NCI-H1436 treated with DMSO at 0.1 percent for 48 hours (cell line): ENCODE results near the gene PINK1.

Source experiments
- DNase-seq: peaks from one replicate; lab custom pipeline; 2025; lab: John Stamatoyannopoulos, UW

The PINK1 gene

DNA sequence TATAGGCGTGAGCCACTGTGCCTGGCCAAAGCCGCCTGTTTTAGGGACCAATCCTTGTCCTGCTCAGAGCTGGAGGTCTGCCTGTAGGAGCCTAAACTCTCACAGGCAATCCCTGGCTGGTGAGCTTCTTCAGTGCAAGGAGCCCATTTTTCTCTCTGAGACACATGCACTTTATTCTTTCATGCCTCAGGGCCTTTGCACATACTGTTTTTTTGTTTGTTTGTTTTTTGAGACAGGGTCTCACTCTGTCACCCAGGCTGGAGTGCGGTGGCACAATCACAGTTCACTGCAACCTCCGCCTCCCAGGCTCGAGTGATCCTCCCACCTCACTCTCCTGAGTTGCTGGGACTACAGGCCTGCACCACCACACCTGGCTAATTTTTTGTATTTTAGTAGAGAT lies 21.6 kb upstream of the PINK1 start:
- no peak for DNase-seq

DNA sequence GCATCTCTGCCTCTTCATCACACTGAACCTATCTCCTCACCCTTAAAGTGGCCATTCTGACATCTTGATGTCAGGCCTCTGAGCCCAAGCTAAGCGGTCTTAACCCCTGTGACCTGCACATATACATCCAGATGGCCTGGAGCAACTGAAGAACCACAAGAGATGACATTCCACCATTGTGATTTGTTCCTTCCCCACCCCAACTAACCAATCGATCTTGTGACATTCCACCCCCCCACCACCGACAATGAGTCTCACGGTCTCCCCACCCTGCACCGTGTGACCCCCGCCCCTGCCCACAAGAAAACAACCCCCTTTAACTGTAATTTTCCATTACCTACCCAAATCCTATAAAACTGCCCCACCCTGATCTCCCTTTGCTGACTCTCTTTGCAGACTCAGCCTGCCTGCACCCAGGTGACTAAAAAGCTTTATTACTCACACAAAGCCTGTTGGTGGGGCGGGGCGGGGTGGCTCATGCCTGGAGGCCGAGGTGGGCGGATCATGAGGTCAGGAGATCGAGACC lies 21.0 kb upstream of the PINK1 start:
- no peak for DNase-seq

DNA sequence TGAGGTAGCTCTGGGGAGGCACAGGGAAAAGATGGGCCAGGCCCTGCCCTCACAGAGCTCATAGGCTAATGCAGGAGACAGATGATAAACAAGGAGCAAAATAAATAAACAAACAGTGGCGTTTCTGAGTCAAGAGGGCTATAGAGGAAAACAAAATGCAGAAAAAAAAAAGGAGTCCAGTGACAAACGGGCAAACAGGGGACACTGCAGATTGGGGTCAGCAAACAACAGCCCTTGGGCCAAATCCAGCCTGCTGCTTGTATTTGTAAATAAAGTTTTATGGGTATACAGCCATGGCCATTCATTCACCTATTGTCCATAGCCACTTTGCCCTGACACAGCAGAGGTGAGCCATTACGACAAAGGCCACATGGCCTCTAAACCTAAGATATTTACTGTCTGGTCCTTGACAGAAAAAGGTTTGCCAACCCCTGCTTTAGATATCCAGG lies 19.1 kb upstream of the PINK1 start:
- no peak for DNase-seq

DNA sequence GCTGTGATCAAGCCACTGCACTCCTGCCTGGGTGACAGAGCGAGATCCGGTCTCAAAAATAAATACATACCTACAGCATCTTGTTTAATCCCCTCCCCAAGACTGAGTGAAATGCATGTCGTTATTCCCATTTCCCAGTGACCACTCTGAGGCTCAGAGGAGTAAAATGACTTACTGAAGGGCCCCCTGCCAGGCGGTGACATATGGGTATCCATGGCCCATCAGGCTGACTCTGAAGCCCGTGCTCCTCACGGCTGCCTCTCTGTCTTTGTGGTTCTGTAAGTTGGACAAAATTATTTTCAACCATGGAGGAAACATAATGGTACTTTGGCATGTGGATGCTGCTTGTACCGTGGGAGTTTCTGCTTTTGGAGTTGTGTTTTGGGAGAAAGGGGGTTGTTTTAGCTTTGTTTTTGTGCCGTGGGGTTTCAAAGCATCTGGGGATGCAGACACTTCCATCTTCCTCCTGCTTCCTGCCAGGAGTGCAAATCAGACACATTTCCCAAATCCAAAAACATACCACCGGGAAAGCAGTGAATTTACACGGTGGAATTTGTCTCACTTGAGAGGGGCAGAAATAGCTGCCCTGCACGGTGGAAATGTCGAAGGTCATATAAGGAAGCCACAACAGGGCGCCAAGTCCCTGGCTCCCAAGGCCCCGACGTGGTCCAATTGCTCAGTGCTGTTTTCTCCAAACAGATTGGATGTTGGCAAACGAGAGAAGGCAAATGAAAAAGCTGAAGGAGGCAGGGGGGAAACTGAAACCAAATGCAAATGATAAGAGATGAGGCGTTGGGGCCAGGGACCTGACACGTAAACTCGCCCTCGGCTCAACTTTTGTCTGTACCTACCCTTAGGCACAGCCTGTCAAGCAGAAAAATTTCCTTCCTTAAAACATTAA lies 17.1 kb upstream of the PINK1 start:
- no peak for DNase-seq

DNA sequence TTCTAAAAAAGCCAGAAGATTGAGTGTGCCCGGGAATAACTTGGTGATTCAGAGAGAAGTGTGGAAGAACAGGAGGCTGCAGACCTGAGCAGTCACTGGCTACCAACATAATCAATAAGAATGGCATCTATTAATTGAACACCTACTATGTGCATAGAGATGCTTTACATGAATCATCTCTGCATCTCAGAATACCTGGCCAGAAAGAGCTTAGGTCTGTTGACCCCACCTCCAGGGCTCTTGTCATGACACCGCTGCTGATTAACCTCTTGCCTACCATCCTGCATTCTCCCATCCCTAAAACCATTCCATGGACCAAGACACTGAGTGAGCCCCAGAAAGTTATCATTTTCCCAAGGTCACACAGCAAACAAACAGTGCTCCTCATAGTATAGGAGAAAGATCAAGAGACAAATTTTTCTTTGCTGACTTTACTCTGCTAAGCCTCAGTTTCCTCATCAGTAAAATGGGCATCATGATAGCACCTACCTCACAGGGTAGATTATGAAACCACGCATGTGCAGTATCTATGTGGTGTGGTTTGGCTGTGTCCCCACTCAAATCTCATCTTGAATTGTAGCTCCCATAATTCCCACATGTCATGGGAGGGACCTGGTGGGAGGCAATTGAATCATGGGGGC lies 16.3 kb upstream of the PINK1 start:
- DNase-seq, result no peak

DNA sequence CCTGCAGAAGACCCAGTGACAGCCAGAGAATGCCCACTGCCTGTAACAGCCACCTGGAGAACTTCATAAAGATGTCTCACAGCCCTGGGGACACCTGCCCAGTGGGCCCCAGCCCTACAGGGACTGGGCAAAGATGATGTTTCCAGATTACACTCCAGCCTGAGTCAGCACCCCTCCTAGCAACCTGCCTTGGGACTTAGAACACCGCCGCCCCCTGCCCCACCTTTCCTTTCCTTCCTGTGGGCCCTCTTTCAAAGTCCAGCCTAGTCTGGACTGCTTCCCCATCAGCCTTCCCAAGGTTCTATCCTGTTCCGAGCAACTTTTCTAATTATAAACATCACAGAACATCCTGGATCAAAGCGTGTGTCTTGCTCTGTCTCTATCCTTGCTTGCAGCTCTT lies 14.7 kb upstream of the PINK1 start:
- no peak for DNase-seq

DNA sequence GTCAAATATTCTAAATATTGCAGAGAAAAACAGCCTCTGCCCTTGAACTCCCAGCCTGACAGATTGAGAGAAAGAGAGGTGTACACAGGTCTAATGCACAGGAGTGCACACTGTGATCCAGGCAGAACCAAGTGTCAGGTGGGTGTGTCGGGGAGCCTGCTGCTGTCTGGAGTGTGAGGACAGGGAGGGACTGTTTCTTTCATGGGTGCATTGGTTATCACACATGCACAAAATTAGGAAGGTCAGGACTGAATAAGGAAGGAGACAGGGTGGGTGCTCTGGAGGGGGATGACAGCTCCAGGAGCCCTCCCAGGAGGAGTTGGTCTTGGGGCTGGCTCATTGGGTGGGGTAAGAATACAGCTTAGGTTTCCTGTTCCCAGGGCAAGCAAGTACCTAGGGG lies 13.3 kb upstream of the PINK1 start:
- no peak for DNase-seq

DNA sequence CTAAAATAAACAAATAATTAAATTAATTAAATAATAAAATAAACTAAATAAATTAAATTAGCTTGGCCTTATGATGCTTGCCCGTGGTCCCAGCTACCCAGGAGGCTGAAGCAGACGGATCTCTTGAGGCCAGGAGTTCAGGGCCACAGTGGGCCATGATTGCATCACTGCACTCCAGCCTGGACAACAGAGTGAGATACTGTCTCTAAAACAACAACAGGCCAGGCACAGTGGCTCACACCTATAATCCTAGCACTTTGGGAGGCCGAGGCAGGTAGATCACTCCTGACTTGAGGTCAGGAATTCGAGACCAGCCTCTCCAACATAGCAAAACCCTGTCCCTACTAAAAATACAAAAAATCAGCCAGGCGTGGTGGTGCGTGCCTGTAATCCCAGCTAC lies 12.2 kb upstream of the PINK1 start:
- DNase-seq, result no peak

DNA sequence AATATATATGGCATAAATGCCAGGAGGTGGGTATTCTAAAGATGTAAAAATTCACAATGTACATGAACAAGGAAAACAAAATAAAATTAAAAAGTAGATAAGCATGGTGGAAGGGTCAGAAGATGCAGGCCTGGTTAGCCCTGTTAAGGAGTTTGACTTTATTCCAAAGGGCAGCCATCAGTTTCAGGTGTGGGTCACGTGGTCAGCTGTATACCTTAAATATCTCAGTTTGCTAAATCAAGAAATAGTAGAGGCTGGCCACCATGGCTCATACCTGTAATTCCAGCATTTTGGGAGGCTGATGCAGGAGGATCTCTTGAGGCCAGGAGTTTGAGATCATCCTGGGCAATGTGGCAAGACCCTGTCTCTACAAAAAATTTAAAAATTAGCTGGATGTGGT lies 8.5 kb upstream of the PINK1 start:
- DNase-seq, result no peak

DNA sequence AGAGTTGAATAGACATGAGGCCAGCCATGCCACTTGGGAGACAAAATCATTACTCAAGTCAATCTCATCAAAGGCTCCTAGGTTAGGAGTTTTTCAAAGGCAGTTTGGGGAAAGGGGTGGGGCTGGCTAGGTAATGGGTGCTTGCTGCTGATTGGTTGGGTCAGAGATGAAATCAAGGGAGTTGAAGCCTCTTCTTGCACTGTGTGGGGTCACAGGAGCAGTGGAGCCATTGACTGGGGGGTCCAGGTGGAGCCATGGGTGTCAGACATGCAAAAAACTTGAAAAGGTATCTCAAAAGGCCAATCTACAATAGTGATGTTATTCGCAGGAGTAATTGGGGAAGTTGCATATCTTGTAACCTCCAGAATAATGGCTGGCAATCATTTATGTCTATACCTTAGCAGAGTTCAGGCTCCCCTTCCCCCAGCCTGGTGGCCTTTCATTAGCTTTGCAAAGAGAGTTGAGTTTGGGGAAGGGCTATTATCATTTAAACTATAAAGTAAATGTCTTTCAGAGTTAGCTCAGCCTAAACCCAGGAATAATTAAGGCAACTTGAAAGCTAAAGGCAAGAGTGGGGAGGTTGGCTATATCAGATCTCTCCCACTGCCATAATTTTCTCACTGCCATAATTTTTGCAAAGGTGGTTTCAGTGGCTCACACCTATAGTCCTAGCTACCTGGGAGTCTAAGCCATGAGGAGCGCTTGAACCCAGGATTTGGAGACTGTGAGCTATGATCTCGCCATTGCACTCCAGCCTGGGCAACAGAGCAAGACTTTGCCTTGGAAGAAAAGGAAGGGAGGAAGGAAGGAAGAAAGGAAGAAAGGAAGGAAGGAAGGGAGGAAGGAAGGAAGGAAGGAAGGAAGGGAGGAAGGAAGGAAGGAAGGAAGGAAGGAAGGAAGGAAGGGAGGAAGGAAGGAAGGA lies 7.8 kb upstream of the PINK1 start:
- no peak for DNase-seq

DNA sequence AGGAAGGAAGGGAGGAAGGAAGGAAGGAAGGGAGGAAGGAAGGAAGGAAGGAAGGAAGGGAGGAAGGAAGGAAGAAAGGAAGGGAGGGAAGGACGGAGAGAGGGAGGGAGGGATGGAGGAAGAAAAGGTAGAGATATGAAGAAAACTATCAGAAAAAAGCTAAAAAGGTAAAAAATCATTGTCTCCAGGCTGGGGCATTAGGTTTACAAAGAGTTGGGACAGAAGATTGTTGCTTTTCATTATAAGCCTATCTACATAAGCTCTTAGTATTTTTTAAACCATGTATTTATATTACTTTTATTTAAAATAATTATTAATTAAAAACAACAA lies 7.2 kb upstream of the PINK1 start:
- no peak for DNase-seq

DNA sequence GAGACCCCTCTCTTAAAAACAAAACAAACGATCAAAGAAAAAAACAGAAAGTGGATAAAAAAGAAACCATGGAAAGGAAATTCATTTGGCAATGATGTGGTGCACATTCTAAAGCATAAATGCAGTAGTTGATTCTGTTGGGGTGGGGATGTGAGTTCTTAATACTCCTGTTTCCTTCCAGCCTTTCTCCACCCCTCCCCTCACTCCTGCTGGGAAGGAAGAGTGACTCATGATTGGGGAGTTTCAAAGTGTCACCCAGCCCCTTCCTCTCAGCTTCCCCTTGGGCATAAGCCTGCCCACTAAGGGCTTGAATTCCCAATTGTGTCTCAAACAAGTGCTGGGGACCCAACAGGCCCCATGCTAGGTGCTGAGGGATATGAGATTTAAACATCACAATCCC lies 6.7 kb upstream of the PINK1 start:
- DNase-seq, result no peak

DNA sequence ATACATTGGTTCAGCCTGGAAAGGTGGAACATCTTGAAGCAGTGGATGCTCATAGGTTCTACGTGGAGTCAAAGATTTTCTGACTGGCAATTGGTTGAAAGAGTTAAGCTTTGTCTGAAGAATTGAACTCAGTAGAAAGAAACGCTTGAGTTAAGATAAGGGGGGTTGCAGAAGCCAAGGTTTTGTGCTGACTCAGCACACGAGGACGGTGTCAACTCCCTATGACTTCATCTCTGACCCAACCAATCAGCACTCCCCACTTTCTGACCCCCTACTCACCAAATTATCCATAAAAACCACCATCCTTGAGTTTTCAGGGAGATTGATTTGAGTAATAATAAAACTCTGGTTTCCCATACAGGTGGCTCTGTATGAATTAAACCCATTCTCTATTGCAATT lies 2.5 kb upstream of the PINK1 start:
- no peak for DNase-seq

DNA sequence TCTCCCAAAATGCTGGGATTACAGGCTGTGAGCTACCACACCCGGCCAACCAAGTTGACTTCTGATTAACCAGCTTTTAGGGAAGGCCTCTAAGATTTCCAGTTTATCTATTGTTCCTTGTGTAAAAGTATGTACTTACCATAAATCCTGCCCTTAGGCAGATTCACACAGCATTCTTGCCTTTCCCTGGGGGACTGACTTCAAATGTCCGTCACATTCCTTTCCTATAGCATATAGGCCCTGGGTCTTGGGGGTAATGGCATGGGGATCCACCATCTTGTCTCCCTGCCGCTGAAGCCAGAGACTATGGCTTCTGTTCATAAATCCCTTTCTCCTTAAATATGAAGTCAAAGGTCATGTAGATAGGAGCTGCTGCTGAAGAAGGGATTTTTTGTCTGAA lies 872 bp upstream of the PINK1 start:
- DNase-seq, result no peak

DNA sequence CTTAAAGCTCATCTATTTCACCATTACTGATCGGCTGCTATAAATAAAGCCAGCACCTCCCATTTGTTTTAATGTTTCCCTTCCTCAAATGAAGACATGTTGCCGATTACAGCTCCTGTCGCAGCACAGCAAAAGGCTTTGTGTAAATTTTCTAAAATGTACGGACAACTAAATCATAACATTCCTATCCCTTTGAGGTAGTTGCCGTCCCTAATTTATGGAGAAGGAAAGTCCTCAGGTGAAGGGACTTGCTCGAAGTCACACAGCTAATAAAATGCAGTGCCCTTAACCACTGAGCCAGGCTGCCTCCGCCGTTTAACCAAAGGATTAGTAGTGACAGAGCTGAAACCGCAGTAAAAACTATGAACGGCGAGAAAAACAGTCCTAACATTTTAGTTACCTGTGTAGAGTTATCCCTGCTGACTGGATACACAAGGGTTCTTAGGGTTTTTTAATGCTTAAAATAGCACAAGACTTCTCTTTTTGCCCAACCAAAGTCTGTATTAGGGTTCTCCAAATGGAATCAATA lies 871 bp downstream of the PINK1 start:
- DNase-seq, result no peak

DNA sequence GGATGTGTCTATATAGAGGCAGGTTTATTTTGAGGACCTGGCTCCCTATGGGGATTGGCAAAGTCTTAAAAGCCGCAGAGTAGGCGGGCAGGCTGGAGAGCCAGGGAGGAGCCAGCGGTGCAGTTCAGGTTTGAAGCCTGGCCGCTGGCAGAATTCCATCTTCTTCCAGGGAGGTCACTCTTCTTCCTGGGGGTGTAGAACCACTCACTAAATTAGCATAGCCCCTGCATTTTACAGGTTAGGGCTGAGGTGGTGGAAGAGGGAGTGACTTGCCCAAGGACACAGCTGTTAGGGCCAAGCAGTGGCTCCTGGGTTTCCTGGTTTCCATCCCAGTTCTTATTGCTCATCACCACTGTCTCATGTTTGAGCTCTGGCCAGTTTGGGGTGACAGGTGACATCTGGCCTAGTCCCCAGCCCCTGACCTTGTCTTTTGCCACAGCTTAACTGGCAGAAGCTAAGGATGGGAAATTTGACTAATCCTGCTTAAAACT lies 1.4 kb downstream of the PINK1 start:
- no peak for DNase-seq

DNA sequence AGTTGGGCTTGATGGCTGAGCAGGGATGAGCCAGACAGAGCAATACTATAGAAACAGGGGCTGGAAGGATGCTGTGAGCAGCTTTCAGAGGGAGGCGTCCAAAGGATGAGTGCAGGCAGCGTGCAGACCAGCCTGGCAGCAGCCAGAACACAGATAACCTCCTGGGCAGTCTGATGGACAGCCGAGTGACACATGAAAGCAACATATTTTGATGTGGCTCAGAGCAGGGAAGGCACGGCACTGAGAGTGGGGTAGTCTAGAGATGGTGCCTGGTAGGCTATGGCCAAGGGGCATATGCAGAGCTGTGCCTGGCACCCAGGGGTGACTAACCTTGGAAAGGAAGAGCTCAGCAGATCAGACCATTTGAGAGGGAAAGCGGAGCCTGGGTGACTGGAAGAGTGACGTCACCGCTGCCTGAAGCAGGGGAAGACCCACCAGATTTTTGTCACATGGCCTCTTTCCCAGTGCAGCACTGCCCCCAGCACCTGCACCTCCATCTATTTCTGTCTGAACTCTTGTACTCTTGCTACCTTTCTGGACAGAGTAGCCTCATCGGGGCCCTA lies 3.6 kb downstream of the PINK1 start:
- DNase-seq, result no peak

DNA sequence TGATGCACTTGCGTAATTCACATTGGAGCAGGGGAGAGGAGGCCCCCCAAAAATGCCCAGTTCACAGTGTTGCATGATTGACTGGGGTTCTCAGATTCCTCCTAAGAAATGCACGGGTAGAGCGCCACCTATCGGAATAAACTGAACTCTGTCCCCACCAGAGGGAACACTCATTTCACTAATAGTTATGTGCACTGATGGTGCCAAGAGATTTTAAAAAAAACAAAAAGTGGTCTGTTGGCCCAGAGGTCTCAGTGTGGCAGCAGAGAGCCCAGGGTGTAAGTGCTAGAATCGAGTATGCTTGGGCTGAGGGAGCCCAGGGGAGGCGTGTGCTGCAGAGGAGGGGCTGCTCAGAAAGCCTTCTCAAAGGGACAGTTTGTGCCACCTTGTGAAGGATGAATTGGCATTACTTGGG lies 6.9 kb downstream of the PINK1 start:
- no peak for DNase-seq

DNA sequence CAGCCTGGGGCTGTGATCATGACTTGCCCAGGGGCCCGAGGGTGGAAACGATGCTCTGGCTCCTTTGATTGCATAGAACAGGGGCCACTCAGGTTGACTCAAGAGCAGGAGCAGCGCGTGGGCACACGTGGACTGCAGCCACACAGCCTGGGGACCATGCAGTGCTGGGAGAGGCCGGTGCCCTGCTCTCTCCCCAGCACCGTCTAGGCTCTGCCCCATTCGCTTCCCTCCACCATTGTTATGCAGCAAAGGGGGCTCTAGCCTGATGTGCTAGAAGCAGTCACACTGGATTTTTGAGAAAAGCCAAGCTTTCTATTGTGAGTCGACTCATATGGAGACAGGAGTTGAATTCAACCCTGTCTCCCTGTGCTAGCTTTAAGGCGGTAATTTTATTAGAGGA lies 8.7 kb downstream of the PINK1 start:
- no peak for DNase-seq

DNA sequence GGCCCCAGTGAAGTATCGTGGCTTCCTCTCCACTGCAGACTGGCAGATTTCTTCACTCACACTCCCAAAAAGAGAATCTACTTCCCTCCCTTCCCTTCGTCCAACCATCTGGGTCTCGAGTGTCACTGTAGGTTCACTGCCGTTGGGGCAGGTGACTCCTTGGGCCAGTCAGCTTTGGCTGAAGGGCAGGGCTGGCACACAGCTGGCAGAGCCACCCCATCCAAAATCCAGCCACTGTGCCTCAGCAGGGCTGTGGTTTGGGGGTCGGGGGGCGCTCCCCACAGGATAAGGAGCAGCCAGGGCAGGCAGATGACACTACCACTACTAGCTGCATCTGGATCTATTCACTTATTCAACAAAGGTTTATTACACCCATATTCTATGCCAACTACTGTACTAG lies 9.8 kb downstream of the PINK1 start:
- no peak for DNase-seq

DNA sequence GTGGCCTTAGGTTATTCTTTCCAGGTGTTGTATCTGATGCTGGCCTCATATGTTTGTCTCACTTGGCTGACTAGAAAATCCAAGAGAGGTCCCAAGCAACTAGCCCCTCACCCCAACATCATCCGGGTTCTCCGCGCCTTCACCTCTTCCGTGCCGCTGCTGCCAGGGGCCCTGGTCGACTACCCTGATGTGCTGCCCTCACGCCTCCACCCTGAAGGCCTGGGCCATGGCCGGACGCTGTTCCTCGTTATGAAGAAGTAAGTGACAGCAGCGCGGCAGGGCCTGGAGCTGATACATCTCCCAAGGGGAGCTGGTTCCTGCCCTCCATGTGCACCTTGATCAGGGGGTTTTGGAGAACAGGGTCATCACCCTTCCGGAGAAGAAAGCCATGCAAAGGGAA lies 11.2 kb downstream of the PINK1 start:
- DNase-seq, result no peak

DNA sequence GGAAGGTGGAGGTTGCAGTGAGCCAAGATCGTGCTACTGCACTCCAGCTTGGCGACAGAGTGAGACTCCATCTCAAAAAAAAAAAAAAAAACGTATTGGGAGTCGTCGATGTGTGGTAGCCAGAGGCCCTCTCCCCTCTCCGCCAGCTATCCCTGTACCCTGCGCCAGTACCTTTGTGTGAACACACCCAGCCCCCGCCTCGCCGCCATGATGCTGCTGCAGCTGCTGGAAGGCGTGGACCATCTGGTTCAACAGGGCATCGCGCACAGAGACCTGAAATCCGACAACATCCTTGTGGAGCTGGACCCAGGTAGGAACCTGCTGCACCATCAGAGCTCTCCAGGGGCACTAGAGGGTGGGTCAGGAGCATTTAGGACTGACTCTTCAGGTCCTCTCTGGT lies 12.2 kb downstream of the PINK1 start:
- no peak for DNase-seq
